ENCODE data around the gene RNF152. TPM values are rescaled to one million over a fixed set of nuclear protein-coding genes. Genes with fewer than 3 reads are reported as not detected.

RNF152 gene
- total RNA-seq, 5 donors from 2014 or later (not counting 1 experiment from before 2014, with no cell fraction given): 0.23 to 0.78 (median 0.51) TPM

GRCh38 chr18:61891894-61892293, 913 bp downstream of the RNF152 start:
- Mint-ChIP-seq H3K9me3 (no peaks in the 10 kb centered on the region), H3K4me1 (peaks cover 11 to 15% (median 15%) of the 10 kb centered on the region in 3 donors), H3K27me3 (peaks cover 30 to 34% of the 10 kb centered on the region in 2 donors), H3K4me3 (peak overlapping the region in 2 of 3 donors; percentile 85 to 93), H3K27ac (no peak overlapping the region), H3K36me3 (no peaks in the 10 kb centered on the region)
- H3K27ac ChIP-seq (ENCODE audit: low read length): no peak overlapping the region
- H3K4me1 ChIP-seq (ENCODE audit: control insufficient read depth in 1 of 2, extremely low read depth in 1 of 2, insufficient read depth in 2 of 2, low read length in 2 of 2): peaks cover 0 to 19% of the 10 kb centered on the region in 2 experiments
- H3K27me3 ChIP-seq (replicated peaks in 1 of 2; ENCODE audit: control insufficient read depth in 2 of 2, extremely low read depth in 1 of 2, insufficient read depth in 2 of 2, low read length in 1 of 2): peaks cover 8 to 33% of the 10 kb centered on the region in 2 experiments
- no peak for ATAC-seq (replicated peaks in 1 of 4)
- CTCF ChIA-PET: no interaction called here
- POLR2A ChIA-PET: no interaction called here
- DNase-seq: no peak
- H3K4me3 ChIP-seq (ENCODE audit: control insufficient read depth in 1 of 2, extremely low read depth in 1 of 2, low read length in 1 of 2): no peak overlapping the region
- H3K9me3 ChIP-seq: no peaks in the 10 kb centered on the region
- no peaks in the 10 kb centered on the region for H3K36me3 ChIP-seq (ENCODE audit: control insufficient read depth in 2 of 2, extremely low read depth in 1 of 2, insufficient read depth in 1 of 2, low read length in 1 of 2)
- WGBS (ENCODE audit: insufficient coverage): 83% methylated on average over 4 of the region's 4 CpGs

- no peak overlapping the region for H3K4me3 ChIP-seq (ENCODE audit: control insufficient read depth in 1 of 2, extremely low read depth in 1 of 2, low read length in 1 of 2)
- no peak overlapping the region for H3K27ac Mint-ChIP-seq
- no peaks in the 10 kb centered on the region for H3K9me3 ChIP-seq
- H3K4me1 Mint-ChIP-seq: peaks cover 11 to 15% (median 15%) of the 10 kb centered on the region in 3 donors
- peaks cover 24 to 32% of the 10 kb centered on the region in 2 donors for H3K27me3 Mint-ChIP-seq
- no CpG with 5 or more reads among the region's 2 CpGs for WGBS (ENCODE audit: insufficient coverage)
- no peak for ATAC-seq (replicated peaks in 1 of 4)
- peaks cover 0 to 19% of the 10 kb centered on the region in 2 experiments for H3K4me1 ChIP-seq (ENCODE audit: control insufficient read depth in 1 of 2, extremely low read depth in 1 of 2, insufficient read depth in 2 of 2, low read length in 2 of 2)
- H3K36me3 Mint-ChIP-seq: no peaks in the 10 kb centered on the region
- no peaks in the 10 kb centered on the region for H3K36me3 ChIP-seq (ENCODE audit: control insufficient read depth in 2 of 2, extremely low read depth in 1 of 2, insufficient read depth in 1 of 2, low read length in 1 of 2)
- peaks cover 8 to 29% of the 10 kb centered on the region in 2 experiments for H3K27me3 ChIP-seq (replicated peaks in 1 of 2; ENCODE audit: control insufficient read depth in 2 of 2, extremely low read depth in 1 of 2, insufficient read depth in 2 of 2, low read length in 1 of 2)
- no peak overlapping the region for H3K27ac ChIP-seq (ENCODE audit: low read length)
- H3K4me3 Mint-ChIP-seq: no peak overlapping the region
- DNase-seq: no peak
- no peaks in the 10 kb centered on the region for H3K9me3 Mint-ChIP-seq
- CTCF ChIA-PET: no interaction called here
- POLR2A ChIA-PET: no interaction called here
Measured at GRCh38 chr18:61891271-61891670, 1.5 kb downstream of the RNF152 start.

GRCh38 chr18:61890344-61890743, 2.5 kb downstream of the RNF152 start:
- no peaks in the 10 kb centered on the region for H3K9me3 ChIP-seq
- no peaks in the 10 kb centered on the region for H3K9me3 Mint-ChIP-seq
- H3K36me3 ChIP-seq (ENCODE audit: control insufficient read depth in 2 of 2, extremely low read depth in 1 of 2, insufficient read depth in 1 of 2, low read length in 1 of 2): no peaks in the 10 kb centered on the region
- DNase-seq (no peak), ATAC-seq (replicated peaks in 1 of 4) (no peak)
- ChIA-PET CTCF (interaction anchor here in 1 of 2 donors (0.7 kb wide), 1 partner anchor 388 kb away, joined by 3 read pairs; no protein-coding TSS in a partner anchor), POLR2A (no interaction called here)
- WGBS (ENCODE audit: insufficient coverage): no CpG with 5 or more reads among the region's 3 CpGs
- H3K36me3 Mint-ChIP-seq: no peaks in the 10 kb centered on the region
- H3K4me3 Mint-ChIP-seq: no peak overlapping the region
- peaks cover 11 to 15% (median 15%) of the 10 kb centered on the region in 3 donors for H3K4me1 Mint-ChIP-seq
- H3K4me1 ChIP-seq (ENCODE audit: control insufficient read depth in 1 of 2, extremely low read depth in 1 of 2, insufficient read depth in 2 of 2, low read length in 2 of 2): peaks cover 0 to 19% of the 10 kb centered on the region in 2 experiments
- no peak overlapping the region for H3K4me3 ChIP-seq (ENCODE audit: control insufficient read depth in 1 of 2, extremely low read depth in 1 of 2, low read length in 1 of 2)
- H3K27ac Mint-ChIP-seq: no peak overlapping the region
- no peak overlapping the region for H3K27ac ChIP-seq (ENCODE audit: low read length)
- peaks cover 21 to 32% of the 10 kb centered on the region in 2 donors for H3K27me3 Mint-ChIP-seq
- peaks cover 5 to 24% of the 10 kb centered on the region in 2 experiments for H3K27me3 ChIP-seq (replicated peaks in 1 of 2; ENCODE audit: control insufficient read depth in 2 of 2, extremely low read depth in 1 of 2, insufficient read depth in 2 of 2, low read length in 1 of 2)

DNA sequence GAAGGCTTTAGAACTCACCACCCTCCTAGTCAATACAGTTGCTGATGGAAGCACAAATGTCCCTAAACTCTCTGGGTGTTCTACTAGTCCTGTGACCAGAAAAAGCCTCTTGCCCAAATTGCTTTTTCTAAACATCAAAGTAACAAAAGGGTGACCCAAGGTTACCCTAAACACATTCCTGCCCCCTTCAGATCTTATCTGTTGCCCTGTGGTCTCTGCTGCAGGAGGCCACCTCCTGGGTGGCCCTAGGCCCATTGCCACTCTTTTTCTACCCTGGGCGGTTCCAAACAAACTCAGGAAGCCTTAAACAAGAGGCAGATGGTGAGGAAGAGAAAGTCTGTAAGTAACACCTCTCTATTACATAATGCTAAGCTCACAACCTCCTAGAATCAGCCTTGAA, 3.3 kb downstream of the RNF152 start:
- H3K27ac Mint-ChIP-seq: no peak overlapping the region

GRCh38 chr18:61888622-61889021, 4.2 kb downstream of the RNF152 start:
- H3K27ac Mint-ChIP-seq: no peak overlapping the region
- Histone ChIP-seq H3K27ac (ENCODE audit: low read length) (no peak overlapping the region), H3K4me3 (ENCODE audit: control insufficient read depth in 1 of 2, extremely low read depth in 1 of 2, low read length in 1 of 2) (no peak overlapping the region), H3K27me3 (replicated peaks in 1 of 2; ENCODE audit: control insufficient read depth in 2 of 2, extremely low read depth in 1 of 2, insufficient read depth in 2 of 2, low read length in 1 of 2) (peaks cover 2 to 11% of the 10 kb centered on the region in 2 experiments), H3K9me3 (no peaks in the 10 kb centered on the region), H3K4me1 (ENCODE audit: control insufficient read depth in 1 of 2, extremely low read depth in 1 of 2, insufficient read depth in 2 of 2, low read length in 2 of 2) (peaks cover 0 to 11% of the 10 kb centered on the region in 2 experiments), H3K36me3 (ENCODE audit: control insufficient read depth in 2 of 2, extremely low read depth in 1 of 2, insufficient read depth in 1 of 2, low read length in 1 of 2) (no peaks in the 10 kb centered on the region)
- H3K9me3 Mint-ChIP-seq: no peaks in the 10 kb centered on the region
- H3K27me3 Mint-ChIP-seq: peaks cover 16 to 29% of the 10 kb centered on the region in 2 donors
- no peaks in the 10 kb centered on the region for H3K36me3 Mint-ChIP-seq
- CTCF ChIA-PET: interaction anchor here in 1 of 2 donors (0.6 kb wide), 1 partner anchor 11 kb away, joined by 5 read pairs; no protein-coding TSS in a partner anchor
- peaks cover 10 to 11% (median 11%) of the 10 kb centered on the region in 3 donors for H3K4me1 Mint-ChIP-seq
- no peak for DNase-seq
- no CpG with 5 or more reads among the region's 5 CpGs for WGBS (ENCODE audit: insufficient coverage)
- no peak overlapping the region for H3K4me3 Mint-ChIP-seq
- ATAC-seq (replicated peaks in 1 of 4): no peak
- POLR2A ChIA-PET: no interaction called here

More for the DNA sequence above, 3.3 kb downstream of the RNF152 start:
- Histone ChIP-seq H3K9me3 (no peaks in the 10 kb centered on the region), H3K27ac (ENCODE audit: low read length) (no peak overlapping the region), H3K4me1 (ENCODE audit: control insufficient read depth in 1 of 2, extremely low read depth in 1 of 2, insufficient read depth in 2 of 2, low read length in 2 of 2) (peaks cover 0 to 13% of the 10 kb centered on the region in 2 experiments), H3K27me3 (replicated peaks in 1 of 2; ENCODE audit: control insufficient read depth in 2 of 2, extremely low read depth in 1 of 2, insufficient read depth in 2 of 2, low read length in 1 of 2) (peaks cover 2 to 16% of the 10 kb centered on the region in 2 experiments), H3K4me3 (ENCODE audit: control insufficient read depth in 1 of 2, extremely low read depth in 1 of 2, low read length in 1 of 2) (no peak overlapping the region), H3K36me3 (ENCODE audit: control insufficient read depth in 2 of 2, extremely low read depth in 1 of 2, insufficient read depth in 1 of 2, low read length in 1 of 2) (no peaks in the 10 kb centered on the region)
- Mint-ChIP-seq H3K27me3 (peaks cover 16 to 29% of the 10 kb centered on the region in 2 donors), H3K36me3 (no peaks in the 10 kb centered on the region), H3K4me1 (peaks cover 10 to 11% (median 11%) of the 10 kb centered on the region in 3 donors), H3K9me3 (no peaks in the 10 kb centered on the region), H3K4me3 (no peak overlapping the region)
- ATAC-seq (replicated peaks in 1 of 4): no peak
- no peak for DNase-seq
- POLR2A ChIA-PET: no interaction called here
- WGBS (ENCODE audit: insufficient coverage): no CpG with 5 or more reads among the region's 1 CpG
- CTCF ChIA-PET: no interaction called here

DNA sequence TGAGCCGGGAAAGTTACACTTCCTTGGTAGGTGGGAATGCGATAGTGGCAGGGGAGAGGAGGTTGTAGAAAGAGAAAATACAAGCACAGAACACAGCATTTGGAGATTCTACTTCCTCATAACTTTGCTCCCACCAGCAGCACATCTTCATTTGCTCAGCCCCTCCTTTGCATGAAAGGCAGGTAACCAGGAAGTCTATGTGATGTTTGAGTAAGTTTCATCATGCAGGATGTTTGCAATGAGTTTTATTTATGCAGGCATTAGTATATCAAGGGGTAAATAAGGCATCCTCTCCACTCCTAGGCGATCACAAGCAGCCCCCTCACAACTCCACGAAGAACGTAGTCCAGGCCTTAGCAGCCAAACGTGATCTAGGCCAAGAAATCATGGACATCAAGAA, 5.0 kb downstream of the RNF152 start:
- no peaks in the 10 kb centered on the region for H3K9me3 ChIP-seq
- DNase-seq (no peak), ATAC-seq (replicated peaks in 1 of 4) (no peak)
- H3K9me3 Mint-ChIP-seq: no peaks in the 10 kb centered on the region
- H3K36me3 ChIP-seq (ENCODE audit: control insufficient read depth in 2 of 2, extremely low read depth in 1 of 2, insufficient read depth in 1 of 2, low read length in 1 of 2): no peaks in the 10 kb centered on the region
- H3K27me3 ChIP-seq (replicated peaks in 1 of 2; ENCODE audit: control insufficient read depth in 2 of 2, extremely low read depth in 1 of 2, insufficient read depth in 2 of 2, low read length in 1 of 2): peaks cover 2 to 4% of the 10 kb centered on the region in 2 experiments
- no peak overlapping the region for H3K4me3 Mint-ChIP-seq
- H3K36me3 Mint-ChIP-seq: no peaks in the 10 kb centered on the region
- H3K27ac Mint-ChIP-seq: no peak overlapping the region
- peaks cover 13 to 29% of the 10 kb centered on the region in 2 donors for H3K27me3 Mint-ChIP-seq
- CTCF ChIA-PET: interaction anchor here in 1 of 2 donors (0.6 to 1.1 kb wide), 2 partner anchors 12 to 13 kb away, joined by 3 to 5 read pairs; no protein-coding TSS in a partner anchor
- WGBS (ENCODE audit: insufficient coverage): 73% methylated on average over 4 of the region's 6 CpGs
- peaks cover 0 to 4% of the 10 kb centered on the region in 2 experiments for H3K4me1 ChIP-seq (ENCODE audit: control insufficient read depth in 1 of 2, extremely low read depth in 1 of 2, insufficient read depth in 2 of 2, low read length in 2 of 2)
- no peak overlapping the region for H3K27ac ChIP-seq (ENCODE audit: low read length)
- H3K4me3 ChIP-seq (ENCODE audit: control insufficient read depth in 1 of 2, extremely low read depth in 1 of 2, low read length in 1 of 2): no peak overlapping the region
- POLR2A ChIA-PET: no interaction called here
- H3K4me1 Mint-ChIP-seq: peaks cover 5 to 7% (median 5%) of the 10 kb centered on the region in 3 donors

All from T-cell (primary cell).